ENCODE data around the gene ATRNL1.

The ATRNL1 gene

DNA sequence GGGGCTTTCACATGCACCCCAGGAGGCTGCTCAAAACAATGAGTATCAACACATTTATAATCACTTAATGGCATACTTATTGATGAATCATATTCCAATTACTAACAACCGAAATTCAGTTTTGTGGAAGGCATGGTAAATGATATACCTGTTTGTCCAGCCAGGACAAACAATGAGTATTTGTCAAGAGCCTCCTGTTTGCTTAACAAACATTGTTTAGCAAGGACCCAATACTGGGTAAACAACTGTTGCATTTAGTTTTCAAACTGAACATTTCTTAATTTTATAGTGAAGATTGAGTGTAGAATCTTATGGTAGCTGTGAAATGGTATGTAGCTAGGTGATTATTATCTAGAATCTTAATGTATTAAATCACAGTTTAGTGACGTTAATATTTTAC is 473.7 kb downstream of the ATRNL1 start:
- no peaks in the 10 kb centered on the region for H3K36me3 ChIP-seq (ENCODE audit: insufficient read depth, low read depth, low read length)
- no peaks in the 10 kb centered on the region for H3K4me1 ChIP-seq (ENCODE audit: insufficient read depth, low read length)
- H3K27me3 ChIP-seq (ENCODE audit: insufficient read depth, low read length) = no peaks in the 10 kb centered on the region
- H3K4me3 ChIP-seq (ENCODE audit: low read length) = no peak overlapping the region
- no peak overlapping the region for H3K9ac ChIP-seq (ENCODE audit: low read depth, low read length)
- no peaks in the 10 kb centered on the region for H3K9me3 ChIP-seq (ENCODE audit: insufficient read depth, low read depth, low read length)
- H3K27ac ChIP-seq (ENCODE audit: low read length) = no peak overlapping the region

- Histone ChIP-seq H3K9ac (ENCODE audit: low read depth, low read length) (no peak overlapping the region), H3K9me3 (ENCODE audit: insufficient read depth, low read depth, low read length) (no peaks in the 10 kb centered on the region), H3K4me1 (ENCODE audit: insufficient read depth, low read length) (no peaks in the 10 kb centered on the region), H3K27me3 (ENCODE audit: insufficient read depth, low read length) (no peaks in the 10 kb centered on the region), H3K27ac (ENCODE audit: low read length) (no peak overlapping the region), H3K36me3 (ENCODE audit: insufficient read depth, low read depth, low read length) (no peaks in the 10 kb centered on the region), H3K4me3 (ENCODE audit: low read length) (no peak overlapping the region)
These were observed 479.7 kb downstream of the ATRNL1 start for GRCh38 chr10:115572740-115573455.

GRCh38 chr10:115580239-115580638 is 487.1 kb downstream of the ATRNL1 start:
- Histone ChIP-seq H3K27ac (ENCODE audit: low read length) (no peak overlapping the region), H3K9me3 (ENCODE audit: insufficient read depth, low read depth, low read length) (no peaks in the 10 kb centered on the region), H3K36me3 (ENCODE audit: insufficient read depth, low read depth, low read length) (no peaks in the 10 kb centered on the region), H3K4me3 (ENCODE audit: low read length) (no peak overlapping the region), H3K27me3 (ENCODE audit: insufficient read depth, low read length) (no peaks in the 10 kb centered on the region), H3K9ac (ENCODE audit: low read depth, low read length) (no peak overlapping the region), H3K4me1 (ENCODE audit: insufficient read depth, low read length) (no peaks in the 10 kb centered on the region)

- no peak overlapping the region for H3K9ac ChIP-seq (ENCODE audit: low read depth, low read length)
- H3K9me3 ChIP-seq (ENCODE audit: insufficient read depth, low read depth, low read length) = no peaks in the 10 kb centered on the region
- H3K27ac ChIP-seq (ENCODE audit: low read length) = no peak overlapping the region
- H3K27me3 ChIP-seq (ENCODE audit: insufficient read depth, low read length) = no peaks in the 10 kb centered on the region
- H3K36me3 ChIP-seq (ENCODE audit: insufficient read depth, low read depth, low read length) = no peaks in the 10 kb centered on the region
- no peaks in the 10 kb centered on the region for H3K4me1 ChIP-seq (ENCODE audit: insufficient read depth, low read length)
- no peak overlapping the region for H3K4me3 ChIP-seq (ENCODE audit: low read length)
These were observed 499.9 kb downstream of the ATRNL1 start for GRCh38 chr10:115593060-115593459.

DNA sequence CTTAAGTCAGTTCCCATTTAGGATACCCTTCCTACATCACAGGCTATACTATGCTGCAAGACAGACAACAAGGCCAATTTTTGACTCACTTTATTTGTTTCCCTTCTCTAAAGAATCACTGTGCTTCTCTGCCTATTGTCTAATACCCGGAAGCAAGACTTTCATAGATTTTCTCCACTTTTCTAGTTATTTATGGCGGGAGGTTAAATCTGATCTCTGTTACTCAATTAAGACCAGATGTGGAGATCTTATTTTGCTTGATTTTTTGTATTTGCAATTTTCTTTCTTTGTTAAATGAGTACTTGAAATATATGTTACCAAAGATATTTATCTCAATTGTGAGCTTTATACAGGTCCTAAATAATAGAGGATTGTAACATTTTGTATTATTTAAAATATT is 511.5 kb downstream of the ATRNL1 start:
- Histone ChIP-seq H3K4me1 (ENCODE audit: insufficient read depth, low read length) (no peaks in the 10 kb centered on the region; the same call in 1 of the 2 replicates), H3K36me3 (ENCODE audit: insufficient read depth, low read depth, low read length) (no peaks in the 10 kb centered on the region), H3K27me3 (ENCODE audit: insufficient read depth, low read length) (no peaks in the 10 kb centered on the region), H3K4me3 (ENCODE audit: low read length) (no peak overlapping the region), H3K27ac (ENCODE audit: low read length) (no peak overlapping the region), H3K9ac (ENCODE audit: low read depth, low read length) (no peak overlapping the region), H3K9me3 (ENCODE audit: insufficient read depth, low read depth, low read length) (no peaks in the 10 kb centered on the region)

DNA sequence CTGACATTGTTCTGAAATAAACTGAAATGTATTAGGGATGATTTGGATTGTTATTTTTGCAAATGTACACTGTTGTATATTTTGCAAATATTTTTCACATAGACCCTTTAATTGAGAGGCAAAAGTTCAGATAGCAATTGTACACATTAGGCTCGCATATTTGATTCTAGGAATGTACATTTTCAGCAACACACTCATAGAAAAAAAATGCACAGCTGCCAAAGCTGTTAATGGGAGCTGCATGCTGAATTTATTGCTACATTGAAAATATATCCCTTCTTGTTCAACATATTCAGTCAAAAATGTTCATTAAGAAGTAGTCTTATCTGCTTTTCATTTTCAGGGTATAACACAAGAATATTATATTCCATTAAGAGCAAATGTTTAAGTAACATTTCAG is 512.9 kb downstream of the ATRNL1 start:
- H3K4me3 ChIP-seq (ENCODE audit: low read length) = no peak overlapping the region

GRCh38 chr10:115606741-115607140 is 513.6 kb downstream of the ATRNL1 start:
- H3K27ac ChIP-seq (ENCODE audit: low read length) = no peak overlapping the region
- no peaks in the 10 kb centered on the region; the same call in 1 of the 2 replicates for H3K4me1 ChIP-seq (ENCODE audit: insufficient read depth, low read length)
- no peaks in the 10 kb centered on the region for H3K9me3 ChIP-seq (ENCODE audit: insufficient read depth, low read depth, low read length)
- H3K27me3 ChIP-seq (ENCODE audit: insufficient read depth, low read length) = no peaks in the 10 kb centered on the region
- no peak overlapping the region for H3K4me3 ChIP-seq (ENCODE audit: low read length)
- H3K9ac ChIP-seq (ENCODE audit: low read depth, low read length) = no peak overlapping the region
- H3K36me3 ChIP-seq (ENCODE audit: insufficient read depth, low read depth, low read length) = no peaks in the 10 kb centered on the region

More for the DNA sequence above, 512.9 kb downstream of the ATRNL1 start:
- no peaks in the 10 kb centered on the region for H3K27me3 ChIP-seq (ENCODE audit: insufficient read depth, low read length)
- H3K27ac ChIP-seq (ENCODE audit: low read length) = no peak overlapping the region
- no peaks in the 10 kb centered on the region; the same call in 1 of the 2 replicates for H3K4me1 ChIP-seq (ENCODE audit: insufficient read depth, low read length)
- H3K9me3 ChIP-seq (ENCODE audit: insufficient read depth, low read depth, low read length) = no peaks in the 10 kb centered on the region
- H3K9ac ChIP-seq (ENCODE audit: low read depth, low read length) = no peak overlapping the region
- H3K36me3 ChIP-seq (ENCODE audit: insufficient read depth, low read depth, low read length) = no peaks in the 10 kb centered on the region

GRCh38 chr10:115624448-115624847 is 531.3 kb downstream of the ATRNL1 start:
- H3K4me1 ChIP-seq (ENCODE audit: insufficient read depth, low read length) = no peaks in the 10 kb centered on the region
- H3K4me3 ChIP-seq (ENCODE audit: low read length) = no peak overlapping the region
- H3K9ac ChIP-seq (ENCODE audit: low read depth, low read length) = no peak overlapping the region
- H3K27ac ChIP-seq (ENCODE audit: low read length) = no peak overlapping the region
- H3K36me3 ChIP-seq (ENCODE audit: insufficient read depth, low read depth, low read length) = no peaks in the 10 kb centered on the region
- no peaks in the 10 kb centered on the region for H3K27me3 ChIP-seq (ENCODE audit: insufficient read depth, low read length)
- no peaks in the 10 kb centered on the region; the same call in 1 of the 2 replicates for H3K9me3 ChIP-seq (ENCODE audit: insufficient read depth, low read depth, low read length)

DNA sequence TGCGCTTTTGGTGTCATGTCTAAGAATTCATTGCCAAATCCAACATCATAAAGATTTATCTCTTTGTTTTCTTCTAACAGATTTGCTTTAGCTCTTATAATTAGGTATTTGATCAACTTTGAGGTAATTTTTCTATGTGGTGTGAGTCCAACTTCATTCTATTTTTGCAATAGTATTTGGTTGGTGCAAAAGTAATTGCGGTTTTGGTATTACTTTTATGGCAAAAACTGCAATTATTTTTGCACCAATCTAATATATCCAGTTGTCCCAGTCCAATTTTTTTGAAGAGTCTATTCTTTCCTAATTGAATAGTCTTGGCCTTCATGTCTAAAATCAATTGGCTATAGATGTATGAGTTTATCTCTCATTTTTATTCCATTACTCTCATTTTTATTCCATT is 535.5 kb downstream of the ATRNL1 start:
- no peaks in the 10 kb centered on the region for H3K36me3 ChIP-seq (ENCODE audit: insufficient read depth, low read depth, low read length)
- no peaks in the 10 kb centered on the region for H3K27me3 ChIP-seq (ENCODE audit: insufficient read depth, low read length)
- H3K4me1 ChIP-seq (ENCODE audit: insufficient read depth, low read length) = no peaks in the 10 kb centered on the region
- no peaks in the 10 kb centered on the region for H3K9me3 ChIP-seq (ENCODE audit: insufficient read depth, low read depth, low read length)
- H3K9ac ChIP-seq (ENCODE audit: low read depth, low read length) = no peak overlapping the region
- H3K4me3 ChIP-seq (ENCODE audit: low read length) = no peak overlapping the region
- H3K27ac ChIP-seq (ENCODE audit: low read length) = no peak overlapping the region

DNA sequence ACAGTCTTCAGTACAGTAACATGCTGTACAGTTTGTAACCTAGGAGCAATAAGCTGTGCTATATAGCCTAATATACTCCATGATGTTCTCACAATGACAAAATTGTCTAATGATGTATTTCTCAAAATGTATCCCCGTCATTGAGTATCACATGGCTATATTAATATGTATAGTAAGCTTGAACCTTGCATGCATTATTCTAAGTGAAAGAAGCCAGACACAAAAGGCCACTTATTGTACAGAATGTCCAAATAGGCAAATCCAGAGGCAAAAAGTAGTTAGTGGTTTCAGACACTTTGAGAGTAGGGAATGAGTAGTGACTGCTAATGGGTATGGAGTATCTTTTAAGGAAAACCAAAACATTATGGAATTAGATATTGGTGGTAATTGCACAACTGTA is 545.1 kb downstream of the ATRNL1 start:
- Histone ChIP-seq H3K36me3 (ENCODE audit: insufficient read depth, low read depth, low read length) (no peaks in the 10 kb centered on the region), H3K4me1 (ENCODE audit: insufficient read depth, low read length) (no peaks in the 10 kb centered on the region), H3K9ac (ENCODE audit: low read depth, low read length) (no peak overlapping the region), H3K27ac (ENCODE audit: low read length) (no peak overlapping the region), H3K27me3 (ENCODE audit: insufficient read depth, low read length) (no peaks in the 10 kb centered on the region), H3K9me3 (ENCODE audit: insufficient read depth, low read depth, low read length) (no peaks in the 10 kb centered on the region), H3K4me3 (ENCODE audit: low read length) (no peak overlapping the region)

GRCh38 chr10:115649217-115649616 is 556.1 kb downstream of the ATRNL1 start:
- no peaks in the 10 kb centered on the region for H3K9me3 ChIP-seq (ENCODE audit: insufficient read depth, low read depth, low read length)
- H3K27ac ChIP-seq (ENCODE audit: low read length) = no peak overlapping the region
- H3K4me3 ChIP-seq (ENCODE audit: low read length) = no peak overlapping the region
- no peaks in the 10 kb centered on the region for H3K27me3 ChIP-seq (ENCODE audit: insufficient read depth, low read length)
- H3K9ac ChIP-seq (ENCODE audit: low read depth, low read length) = no peak overlapping the region
- no peaks in the 10 kb centered on the region for H3K36me3 ChIP-seq (ENCODE audit: insufficient read depth, low read depth, low read length)
- no peaks in the 10 kb centered on the region for H3K4me1 ChIP-seq (ENCODE audit: insufficient read depth, low read length)

DNA sequence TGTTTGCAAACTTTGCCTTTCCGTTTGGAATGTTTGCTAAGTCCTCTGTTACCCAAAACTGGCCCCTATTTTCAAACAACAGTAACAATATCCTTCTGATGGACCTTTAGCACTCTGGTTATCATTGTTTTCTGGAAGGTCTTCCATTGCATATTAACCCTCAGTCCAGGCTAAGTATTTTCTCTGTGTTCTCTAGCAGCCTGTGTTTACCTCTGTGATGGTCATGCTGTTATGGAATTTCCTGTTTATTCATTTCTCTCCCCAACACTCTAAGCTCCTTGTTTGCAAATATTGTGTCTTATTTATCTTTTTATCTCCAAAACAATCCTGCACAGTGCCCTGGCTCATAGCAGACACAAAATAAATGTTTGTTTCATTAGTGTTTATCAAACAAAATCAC is 560.3 kb downstream of the ATRNL1 start:
- Histone ChIP-seq H3K36me3 (ENCODE audit: insufficient read depth, low read depth, low read length) (no peaks in the 10 kb centered on the region), H3K4me1 (ENCODE audit: insufficient read depth, low read length) (no peaks in the 10 kb centered on the region), H3K27ac (ENCODE audit: low read length) (no peak overlapping the region), H3K9ac (ENCODE audit: low read depth, low read length) (no peak overlapping the region), H3K27me3 (ENCODE audit: insufficient read depth, low read length) (no peaks in the 10 kb centered on the region), H3K4me3 (ENCODE audit: low read length) (no peak overlapping the region), H3K9me3 (ENCODE audit: insufficient read depth, low read depth, low read length) (no peaks in the 10 kb centered on the region)

All from iPS-20b (cell line).